HL-60 (cell line): ENCODE data around the gene APC2.

Source experiments
- DNase-seq, 2 experiments: peaks; one replicate each; pipeline ENCODE4 v3.0.0-alpha.2; 2010 to 2020; ENCODE audit warnings: low read depth in 1 of 2, low spot score in 1 of 2
- H3K27ac ChIP-seq: fragments of 250-450 bp; sonication (Bioruptor Pico); replicated peaks from 2 replicates; pipeline ENCODE4 v1.5.1; 2020; ENCODE audit warnings: mild to moderate bottlenecking, moderate library complexity
- H3K27me3 ChIP-seq: fragments of 250-450 bp; sonication (Bioruptor Pico); 2 replicates; pipeline ENCODE4 v1.5.1; 2021; ENCODE audit warnings: mild to moderate bottlenecking, moderate library complexity; ENCODE audit not compliant: insufficient read depth, poor library complexity, severe bottlenecking
- H3K4me3 ChIP-seq: replicated peaks from 2 replicates; pipeline ENCODE4 v1.5.1; 2011; ENCODE audit warnings: mild to moderate bottlenecking, control low read depth, low read length; ENCODE audit not compliant: insufficient read depth
- GABPA ChIP-seq: IDR thresholded peaks from 2 replicates; pipeline ENCODE4 v1.6.1; 2012; ENCODE audit warnings: low read depth
- POLR2AphosphoS5 ChIP-seq: IDR thresholded peaks from 2 replicates; pipeline ENCODE4 v1.6.1; 2012; ENCODE audit warnings: low read depth
- SPI1 ChIP-seq: IDR thresholded peaks from 2 replicates; pipeline ENCODE4 v1.6.1; 2012; ENCODE audit warnings: low read depth, mild to moderate bottlenecking, borderline replicate concordance
- TF ChIP-seq, protein P1 (sequence below): IDR thresholded peaks from 2 replicates; pipeline ENCODE4 v1.6.1; 2012; ENCODE audit warnings: low read depth; ENCODE audit not compliant: insufficient replicate concordance
- TF ChIP-seq, protein P2 (sequence below): IDR thresholded peaks from one replicate; pipeline ENCODE4 v1.5.1; 2011; ENCODE audit warnings: low read length, control low read depth, inconsistent platforms; ENCODE audit not compliant: insufficient read depth

The APC2 gene

DNA sequence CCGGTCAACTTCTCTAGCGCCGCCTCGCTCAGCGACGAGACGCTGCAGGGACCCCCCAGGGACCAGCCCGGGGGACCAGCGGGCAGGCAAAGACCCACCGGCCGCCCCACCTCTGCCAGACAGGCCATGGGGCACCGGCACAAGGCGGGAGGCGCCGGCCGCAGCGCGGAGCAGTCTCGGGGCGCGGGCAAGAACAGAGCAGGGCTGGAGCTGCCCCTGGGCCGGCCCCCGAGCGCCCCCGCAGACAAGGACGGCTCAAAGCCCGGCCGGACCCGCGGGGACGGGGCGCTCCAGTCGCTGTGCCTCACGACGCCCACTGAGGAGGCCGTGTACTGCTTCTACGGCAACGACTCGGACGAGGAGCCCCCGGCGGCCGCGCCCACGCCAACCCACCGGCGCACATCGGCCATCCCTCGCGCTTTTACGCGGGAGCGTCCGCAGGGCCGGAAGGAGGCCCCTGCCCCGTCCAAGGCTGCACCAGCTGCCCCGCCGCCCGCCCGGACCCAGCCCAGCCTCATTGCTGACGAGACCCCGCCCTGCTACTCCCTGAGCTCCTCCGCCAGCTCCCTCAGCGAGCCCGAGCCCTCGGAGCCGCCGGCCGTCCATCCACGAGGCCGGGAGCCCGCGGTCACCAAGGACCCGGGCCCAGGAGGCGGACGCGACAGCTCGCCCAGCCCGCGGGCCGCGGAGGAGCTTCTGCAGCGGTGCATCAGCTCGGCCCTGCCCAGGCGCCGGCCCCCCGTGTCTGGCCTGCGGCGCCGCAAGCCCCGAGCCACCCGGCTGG, 17.8 kb downstream of the APC2 start:
- TF ChIP-seq POLR2AphosphoS5 (no peak), SPI1 (no peak), GABPA (no peak)
- TF ChIP-seq, protein P1, sequence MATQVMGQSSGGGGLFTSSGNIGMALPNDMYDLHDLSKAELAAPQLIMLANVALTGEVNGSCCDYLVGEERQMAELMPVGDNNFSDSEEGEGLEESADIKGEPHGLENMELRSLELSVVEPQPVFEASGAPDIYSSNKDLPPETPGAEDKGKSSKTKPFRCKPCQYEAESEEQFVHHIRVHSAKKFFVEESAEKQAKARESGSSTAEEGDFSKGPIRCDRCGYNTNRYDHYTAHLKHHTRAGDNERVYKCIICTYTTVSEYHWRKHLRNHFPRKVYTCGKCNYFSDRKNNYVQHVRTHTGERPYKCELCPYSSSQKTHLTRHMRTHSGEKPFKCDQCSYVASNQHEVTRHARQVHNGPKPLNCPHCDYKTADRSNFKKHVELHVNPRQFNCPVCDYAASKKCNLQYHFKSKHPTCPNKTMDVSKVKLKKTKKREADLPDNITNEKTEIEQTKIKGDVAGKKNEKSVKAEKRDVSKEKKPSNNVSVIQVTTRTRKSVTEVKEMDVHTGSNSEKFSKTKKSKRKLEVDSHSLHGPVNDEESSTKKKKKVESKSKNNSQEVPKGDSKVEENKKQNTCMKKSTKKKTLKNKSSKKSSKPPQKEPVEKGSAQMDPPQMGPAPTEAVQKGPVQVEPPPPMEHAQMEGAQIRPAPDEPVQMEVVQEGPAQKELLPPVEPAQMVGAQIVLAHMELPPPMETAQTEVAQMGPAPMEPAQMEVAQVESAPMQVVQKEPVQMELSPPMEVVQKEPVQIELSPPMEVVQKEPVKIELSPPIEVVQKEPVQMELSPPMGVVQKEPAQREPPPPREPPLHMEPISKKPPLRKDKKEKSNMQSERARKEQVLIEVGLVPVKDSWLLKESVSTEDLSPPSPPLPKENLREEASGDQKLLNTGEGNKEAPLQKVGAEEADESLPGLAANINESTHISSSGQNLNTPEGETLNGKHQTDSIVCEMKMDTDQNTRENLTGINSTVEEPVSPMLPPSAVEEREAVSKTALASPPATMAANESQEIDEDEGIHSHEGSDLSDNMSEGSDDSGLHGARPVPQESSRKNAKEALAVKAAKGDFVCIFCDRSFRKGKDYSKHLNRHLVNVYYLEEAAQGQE = no peak
- TF ChIP-seq, protein P2, sequence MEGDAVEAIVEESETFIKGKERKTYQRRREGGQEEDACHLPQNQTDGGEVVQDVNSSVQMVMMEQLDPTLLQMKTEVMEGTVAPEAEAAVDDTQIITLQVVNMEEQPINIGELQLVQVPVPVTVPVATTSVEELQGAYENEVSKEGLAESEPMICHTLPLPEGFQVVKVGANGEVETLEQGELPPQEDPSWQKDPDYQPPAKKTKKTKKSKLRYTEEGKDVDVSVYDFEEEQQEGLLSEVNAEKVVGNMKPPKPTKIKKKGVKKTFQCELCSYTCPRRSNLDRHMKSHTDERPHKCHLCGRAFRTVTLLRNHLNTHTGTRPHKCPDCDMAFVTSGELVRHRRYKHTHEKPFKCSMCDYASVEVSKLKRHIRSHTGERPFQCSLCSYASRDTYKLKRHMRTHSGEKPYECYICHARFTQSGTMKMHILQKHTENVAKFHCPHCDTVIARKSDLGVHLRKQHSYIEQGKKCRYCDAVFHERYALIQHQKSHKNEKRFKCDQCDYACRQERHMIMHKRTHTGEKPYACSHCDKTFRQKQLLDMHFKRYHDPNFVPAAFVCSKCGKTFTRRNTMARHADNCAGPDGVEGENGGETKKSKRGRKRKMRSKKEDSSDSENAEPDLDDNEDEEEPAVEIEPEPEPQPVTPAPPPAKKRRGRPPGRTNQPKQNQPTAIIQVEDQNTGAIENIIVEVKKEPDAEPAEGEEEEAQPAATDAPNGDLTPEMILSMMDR = no peak
- no peak for DNase-seq
- no peak overlapping the region for H3K4me3 ChIP-seq
- H3K27ac ChIP-seq = no peak overlapping the region
- H3K27me3 ChIP-seq = peaks cover 48% of the 10 kb centered on the region

DNA sequence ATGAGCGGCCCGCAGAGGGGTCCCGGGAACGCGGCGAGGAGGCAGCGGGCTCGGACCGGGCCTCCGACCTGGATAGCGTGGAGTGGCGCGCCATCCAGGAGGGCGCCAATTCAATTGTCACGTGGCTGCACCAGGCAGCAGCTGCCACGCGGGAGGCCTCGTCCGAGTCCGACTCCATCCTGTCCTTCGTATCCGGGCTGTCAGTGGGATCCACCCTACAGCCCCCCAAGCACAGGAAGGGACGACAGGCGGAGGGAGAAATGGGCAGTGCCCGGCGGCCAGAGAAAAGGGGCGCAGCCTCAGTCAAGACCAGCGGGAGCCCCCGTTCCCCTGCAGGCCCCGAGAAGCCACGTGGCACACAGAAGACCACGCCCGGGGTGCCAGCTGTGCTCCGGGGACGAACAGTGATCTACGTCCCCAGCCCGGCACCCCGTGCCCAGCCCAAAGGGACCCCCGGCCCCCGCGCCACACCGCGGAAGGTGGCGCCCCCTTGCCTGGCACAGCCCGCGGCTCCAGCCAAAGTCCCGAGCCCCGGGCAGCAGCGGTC, 18.4 kb downstream of the APC2 start:
- Histone ChIP-seq H3K27me3 (peaks cover 48% of the 10 kb centered on the region), H3K4me3 (no peak overlapping the region), H3K27ac (no peak overlapping the region)
- TF ChIP-seq POLR2AphosphoS5 (no peak), SPI1 (no peak), GABPA (no peak)
- TF ChIP-seq, protein P1 = no peak
- TF ChIP-seq, protein P2 = no peak
- no peak for DNase-seq

DNA sequence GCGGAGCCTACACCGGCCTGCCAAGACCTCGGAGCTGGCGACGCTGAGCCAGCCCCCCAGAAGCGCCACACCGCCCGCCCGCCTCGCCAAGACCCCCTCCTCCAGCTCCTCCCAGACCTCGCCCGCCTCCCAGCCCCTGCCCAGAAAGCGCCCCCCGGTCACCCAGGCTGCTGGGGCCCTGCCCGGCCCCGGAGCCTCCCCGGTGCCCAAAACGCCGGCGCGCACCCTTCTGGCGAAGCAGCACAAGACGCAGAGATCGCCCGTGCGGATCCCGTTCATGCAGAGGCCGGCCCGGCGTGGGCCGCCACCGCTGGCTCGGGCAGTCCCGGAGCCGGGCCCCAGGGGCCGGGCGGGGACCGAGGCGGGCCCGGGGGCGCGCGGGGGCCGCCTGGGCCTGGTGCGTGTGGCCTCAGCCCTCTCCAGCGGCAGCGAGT, 18.9 kb downstream of the APC2 start:
- TF ChIP-seq POLR2AphosphoS5 (no peak), GABPA (no peak), SPI1 (no peak)
- TF ChIP-seq, protein P1 = no peak
- TF ChIP-seq, protein P2 = no peak
- Histone ChIP-seq H3K4me3 (no peak overlapping the region), H3K27me3 (peaks cover 48% of the 10 kb centered on the region), H3K27ac (no peak overlapping the region)
- DNase-seq = peak in 1 of 2 experiments; percentile 50
